ENCODE data around the gene PLXNA3. TPM values are rescaled to one million over a fixed set of nuclear protein-coding genes. Genes with fewer than 3 reads are reported as not detected.

The PLXNA3 gene
- total RNA-seq, 1 experiment from 2014 or later = 89.3 TPM

- no TSS peak for BruUV-seq (replicated peaks)
- no peak overlapping the region for H3K4me3 ChIP-seq (replicated peaks in 1 of 2; ENCODE audit: low read depth in 1 of 2, low read length in 2 of 2)
- CTCF ChIA-PET = no interaction called here
- peaks cover 3 to 10% of the 10 kb centered on the region in 2 experiments; a peak in 3 of 4 replicates for H3K4me1 ChIP-seq (ENCODE audit: control insufficient read depth in 1 of 2, insufficient read depth in 2 of 2, low read length in 2 of 2)
- H3K36me3 ChIP-seq (ENCODE audit: control insufficient read depth in 1 of 2, insufficient read depth in 2 of 2, low read length in 2 of 2) = no peaks in the 10 kb centered on the region; a peak in 1 of 4 replicates
- H3K27ac ChIP-seq (ENCODE audit: low read depth, low read length) = no peak overlapping the region
- no peak for ATAC-seq
- H4K20me1 ChIP-seq (ENCODE audit: insufficient read depth) = no peaks in the 10 kb centered on the region
- intact Hi-C loops (cut with micrococcal nuclease) = loop anchor here (5.0 kb wide), 2 partner anchors 35 to 70 kb away; partner anchors contain the start of genes DNASE1L1 and FAM50A
- DNase-seq (ENCODE audit: low read depth, low spot score) = no peak
- H3K4me2 ChIP-seq (ENCODE audit: low read length) = no peak overlapping the region
- POLR2A ChIA-PET = interaction anchor here (0.5 kb wide), 1 partner anchor 45 kb away, joined by 3 read pairs; no protein-coding TSS in a partner anchor
- H3K9me3 ChIP-seq (ENCODE audit: control insufficient read depth in 1 of 2, insufficient read depth in 1 of 2, low read depth in 1 of 2, low read length in 2 of 2) = no peaks in the 10 kb centered on the region
- no peak overlapping the region for H3K9ac ChIP-seq (ENCODE audit: low read length)
- no peaks in the 10 kb centered on the region for H3K79me2 ChIP-seq (ENCODE audit: insufficient read depth, low read length)
- no peaks in the 10 kb centered on the region for H3K27me3 ChIP-seq (ENCODE audit: insufficient read depth, low read length)
- TF ChIP-seq CBX3 (IDR thresholded peaks at IDR 0.05; ENCODE audit: low read depth) = no peak
- TF ChIP-seq POLR2AphosphoS5 (IDR thresholded peaks at IDR 0.05; ENCODE audit: low read depth, low read length) = peak; percentile 37
- no peak for TF ChIP-seq ELF1 (IDR thresholded peaks at IDR 0.05; ENCODE audit: borderline replicate concordance, low read depth)
- TF ChIP-seq MAX (IDR thresholded peaks at IDR 0.05) = no peak
- TF ChIP-seq CEBPB (IDR thresholded peaks at IDR 0.05; ENCODE audit: low read depth) = no peak
- no peak for TF ChIP-seq SRF (IDR thresholded peaks at IDR 0.05; ENCODE audit: low read depth)
- TF ChIP-seq ZFX (IDR thresholded peaks at IDR 0.05) = no peak
- no peak for TF ChIP-seq ATF3 (IDR thresholded peaks at IDR 0.05)
- RAD21 ChIA-PET (ENCODE audit: low non-redundant PET in 1 of 2, low total read pairs in 2 of 2, uncharacterized antibody in 2 of 2, unreplicated experiment in 2 of 2) = no interaction called here
- no peak overlapping the region for H2AFZ ChIP-seq (ENCODE audit: low read depth, low read length, poor library complexity, severe bottlenecking)
- no peaks in the 10 kb centered on the region for H3K9me2 ChIP-seq (ENCODE audit: insufficient read depth)
Measured at GRCh38 chrX:154476821-154477220, 18.7 kb downstream of the PLXNA3 start.

- peak overlapping the region; percentile 53 to 60 for H3K4me3 ChIP-seq (replicated peaks in 1 of 2; ENCODE audit: low read depth in 1 of 2, low read length in 2 of 2)
- TF ChIP-seq REST (IDR thresholded peaks at IDR 0.05; ENCODE audit: low read depth) (no peak), SP1 (IDR thresholded peaks at IDR 0.05; ENCODE audit: low read depth) (no peak), POLR2AphosphoS5 (IDR thresholded peaks at IDR 0.05; ENCODE audit: low read depth, low read length) (peak; percentile 66)
- peak overlapping the region; percentile 60 for H3K9ac ChIP-seq (ENCODE audit: low read length)
- no peak overlapping the region for H2AFZ ChIP-seq (ENCODE audit: low read depth, low read length, poor library complexity, severe bottlenecking)
- no peaks in the 10 kb centered on the region for H3K36me3 ChIP-seq (ENCODE audit: control insufficient read depth in 1 of 2, insufficient read depth in 2 of 2, low read length in 2 of 2)
- peak overlapping the region; percentile 71 for H3K4me2 ChIP-seq (ENCODE audit: low read length)
- H3K27me3 ChIP-seq (ENCODE audit: insufficient read depth, low read length) = no peaks in the 10 kb centered on the region
- ATAC-seq (peak; percentile 1; the same call in 1 of the 2 replicates), DNase-seq (ENCODE audit: low read depth, low spot score) (no peak)
- RAD21 ChIA-PET (ENCODE audit: low non-redundant PET in 1 of 2, low total read pairs in 2 of 2, uncharacterized antibody in 2 of 2, unreplicated experiment in 2 of 2) = no interaction called here
- H3K9me2 ChIP-seq (ENCODE audit: insufficient read depth) = no peaks in the 10 kb centered on the region
- CTCF ChIA-PET = no interaction called here
- peaks cover 3 to 10% of the 10 kb centered on the region in 2 experiments; a peak in 3 of 4 replicates for H3K4me1 ChIP-seq (ENCODE audit: control insufficient read depth in 1 of 2, insufficient read depth in 2 of 2, low read length in 2 of 2)
- POLR2A ChIA-PET = interaction anchor here (1.1 kb wide), 1 partner anchor 25 kb away, joined by 3 read pairs; no protein-coding TSS in a partner anchor
- H4K20me1 ChIP-seq (ENCODE audit: insufficient read depth) = no peaks in the 10 kb centered on the region
- H3K9me3 ChIP-seq (ENCODE audit: control insufficient read depth in 1 of 2, insufficient read depth in 1 of 2, low read depth in 1 of 2, low read length in 2 of 2) = no peaks in the 10 kb centered on the region
- intact Hi-C loops (cut with micrococcal nuclease) = loop anchor here (5.0 kb wide), 2 partner anchors 36 to 71 kb away; partner anchors contain the start of genes DNASE1L1 and FAM50A
- H3K27ac ChIP-seq (ENCODE audit: low read depth, low read length) = peak overlapping the region; percentile 87; the same call in 1 of the 2 replicates
- TSS peak; percentile 81 for BruUV-seq (replicated peaks)
- no peaks in the 10 kb centered on the region for H3K79me2 ChIP-seq (ENCODE audit: insufficient read depth, low read length)
Measured at GRCh38 chrX:154477891-154478477, 19.9 kb downstream of the PLXNA3 start.
